T-helper 1 cell treated with Interleukin-12 subunit alpha and Interleukin-12 subunit beta and Interleukin-4 antibody, amounts not matched to agents 30 μg/mL and 1 μg/mL, for 36 hours (primary cell): ENCODE results near the gene PRPF39.
"Not testable (repeated sequence)": the region's sequence is repeated elsewhere in the genome, so short reads cannot be mapped to it uniquely, and the experiment has no call there.

ENCODE experiments used
- H3K27ac Mint-ChIP-seq: one replicate; pipeline ENCODE4 v1.8.0; 2021; ENCODE audit warnings: mild to moderate bottlenecking, mixed read lengths
- H3K27me3 Mint-ChIP-seq: one replicate; pipeline ENCODE4 v1.8.0; 2021; ENCODE audit warnings: low read depth, mixed read lengths
- H3K36me3 Mint-ChIP-seq: one replicate; pipeline ENCODE4 v1.8.0; 2021; ENCODE audit warnings: low read depth, mixed read lengths
- H3K4me1 Mint-ChIP-seq: one replicate; pipeline ENCODE4 v1.8.0; 2021; ENCODE audit warnings: low read depth, mixed read lengths
- H3K4me3 Mint-ChIP-seq: one replicate; pipeline ENCODE4 v1.8.0; 2021; ENCODE audit warnings: mild to moderate bottlenecking, moderate library complexity, mixed read lengths
- H3K9me3 Mint-ChIP-seq: one replicate; pipeline ENCODE4 v1.8.0; 2021; ENCODE audit warnings: mixed read lengths

The PRPF39 gene

DNA sequence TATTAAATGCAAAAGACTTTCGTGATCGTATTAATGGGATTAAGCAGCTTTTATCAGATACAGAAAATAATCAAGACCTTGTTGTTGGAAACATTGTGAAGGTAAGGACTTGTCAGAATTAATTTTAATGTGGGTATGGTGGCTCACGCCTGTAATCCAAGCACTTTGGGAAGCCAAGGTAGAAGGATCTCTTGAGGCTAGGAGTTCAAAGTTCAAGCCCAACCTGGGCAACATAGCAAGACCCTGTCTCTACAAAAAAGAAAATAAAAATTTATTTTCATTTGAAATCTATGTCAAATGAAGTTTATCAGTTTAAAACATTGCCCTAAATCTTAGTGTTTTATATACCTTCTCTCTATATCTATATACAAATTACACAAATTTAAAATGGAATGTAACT lies 17.2 kb upstream of the PRPF39 start:
- H3K27ac Mint-ChIP-seq = no peak overlapping the region
- H3K36me3 Mint-ChIP-seq = peaks cover 11% of the 10 kb centered on the region
- H3K27me3 Mint-ChIP-seq = no peaks in the 10 kb centered on the region
- H3K4me1 Mint-ChIP-seq = peaks cover 5% of the 10 kb centered on the region
- H3K9me3 Mint-ChIP-seq = no peaks in the 10 kb centered on the region
- H3K4me3 Mint-ChIP-seq = no peak overlapping the region

GRCh38 chr14:45068396-45068795 lies 15.5 kb upstream of the PRPF39 start:
- H3K27ac Mint-ChIP-seq = no peak overlapping the region
- no peak overlapping the region for H3K4me3 Mint-ChIP-seq
- H3K4me1 Mint-ChIP-seq = peaks cover 5% of the 10 kb centered on the region
- no peaks in the 10 kb centered on the region for H3K9me3 Mint-ChIP-seq
- H3K27me3 Mint-ChIP-seq = no peaks in the 10 kb centered on the region
- H3K36me3 Mint-ChIP-seq = peaks cover 11% of the 10 kb centered on the region

DNA sequence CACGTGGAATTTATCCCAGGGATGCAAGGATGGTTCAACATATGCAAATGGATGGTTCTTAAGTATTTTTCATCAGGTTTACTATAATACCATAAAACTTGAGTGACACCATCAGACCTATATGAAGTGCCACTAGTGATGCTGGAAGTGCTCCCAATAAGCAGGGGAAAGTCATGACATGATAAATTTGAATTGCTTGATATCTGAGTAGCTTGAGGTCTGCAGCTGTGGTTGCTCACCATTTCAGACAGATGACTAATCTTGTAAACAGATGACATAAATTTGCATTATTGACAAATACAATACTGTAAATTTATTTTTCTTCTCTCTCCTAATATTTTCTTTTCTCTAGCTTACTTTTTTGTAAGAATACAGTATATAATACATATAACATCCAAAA lies 13.7 kb upstream of the PRPF39 start:
- H3K27ac Mint-ChIP-seq = no peak overlapping the region
- H3K9me3 Mint-ChIP-seq = no peaks in the 10 kb centered on the region
- H3K4me3 Mint-ChIP-seq = no peak overlapping the region

GRCh38 chr14:45072126-45072525 lies 11.8 kb upstream of the PRPF39 start:
- H3K36me3 Mint-ChIP-seq = peaks cover 5% of the 10 kb centered on the region
- no peaks in the 10 kb centered on the region for H3K27me3 Mint-ChIP-seq
- no peak overlapping the region for H3K27ac Mint-ChIP-seq
- H3K9me3 Mint-ChIP-seq = no peaks in the 10 kb centered on the region
- no peak overlapping the region for H3K4me3 Mint-ChIP-seq
- peaks cover 5% of the 10 kb centered on the region for H3K4me1 Mint-ChIP-seq

More for the DNA sequence above, 13.7 kb upstream of the PRPF39 start:
- Mint-ChIP-seq H3K27me3 (no peaks in the 10 kb centered on the region), H3K4me1 (peaks cover 5% of the 10 kb centered on the region), H3K36me3 (peaks cover 7% of the 10 kb centered on the region)

- Mint-ChIP-seq H3K27ac (no peak overlapping the region), H3K36me3 (peaks cover 5% of the 10 kb centered on the region)
Measured at GRCh38 chr14:45073231-45073879, 10.6 kb upstream of the PRPF39 start.

DNA sequence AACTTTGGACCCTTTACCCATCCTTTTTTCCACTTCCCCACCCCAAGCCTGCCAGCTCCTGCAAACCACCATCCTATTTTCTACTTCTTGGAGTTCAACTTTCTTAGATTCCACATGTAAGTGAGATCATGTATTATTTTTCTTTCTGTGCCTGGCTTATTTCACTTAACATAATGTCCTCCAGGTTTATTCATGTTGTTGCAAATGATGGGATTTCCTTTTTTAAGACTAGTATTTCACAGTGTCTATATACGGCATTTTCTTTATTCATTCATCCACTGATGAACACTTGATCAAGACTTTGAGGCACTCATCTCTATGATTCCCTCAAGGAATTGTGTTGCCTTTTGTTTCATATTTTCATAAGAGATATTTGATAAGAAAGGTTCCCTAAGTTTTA lies 5.6 kb upstream of the PRPF39 start:
- H3K36me3 Mint-ChIP-seq = no peaks in the 10 kb centered on the region
- no peak overlapping the region for H3K4me3 Mint-ChIP-seq
- no peaks in the 10 kb centered on the region for H3K27me3 Mint-ChIP-seq
- H3K4me1 Mint-ChIP-seq = peaks cover 6% of the 10 kb centered on the region
- H3K9me3 Mint-ChIP-seq = no peaks in the 10 kb centered on the region
- H3K27ac Mint-ChIP-seq = no peak overlapping the region

More at GRCh38 chr14:45073231-45073879, 10.6 kb upstream of the PRPF39 start:
- Mint-ChIP-seq H3K9me3 (no peaks in the 10 kb centered on the region), H3K4me3 (no peak overlapping the region), H3K4me1 (no peaks in the 10 kb centered on the region), H3K27me3 (no peaks in the 10 kb centered on the region)

DNA sequence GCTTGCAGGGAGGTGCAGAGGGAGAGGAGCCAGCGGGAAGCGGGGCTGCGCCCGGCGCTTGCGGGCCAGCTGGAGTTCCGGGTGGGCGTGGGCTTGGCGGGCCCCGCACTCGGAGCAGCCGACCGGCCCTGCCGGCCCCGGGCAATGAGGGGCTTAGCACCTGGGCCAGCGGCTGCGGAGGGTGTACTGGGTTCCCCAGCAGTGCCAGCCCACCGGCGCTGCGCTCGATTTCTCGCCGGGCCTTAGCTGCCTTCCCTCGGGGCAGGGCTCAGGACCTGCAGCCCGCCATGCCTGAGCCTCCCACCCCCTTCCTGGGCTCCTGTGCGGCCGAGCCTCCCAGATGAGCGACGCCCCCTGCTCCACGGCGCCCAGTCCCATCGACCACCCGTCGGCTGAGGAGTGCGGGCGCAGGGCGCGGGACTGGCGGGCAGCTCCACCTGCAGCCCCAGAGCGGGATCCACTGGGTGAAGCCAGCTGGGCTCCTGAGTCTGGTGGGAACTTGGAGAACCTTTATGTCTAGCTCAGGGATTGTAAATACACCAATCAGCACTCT lies 3.4 kb upstream of the PRPF39 start:
- not testable (repeated sequence) for H3K27ac Mint-ChIP-seq, H3K4me3 Mint-ChIP-seq, H3K36me3 Mint-ChIP-seq, H3K27me3 Mint-ChIP-seq, H3K9me3 Mint-ChIP-seq
- peaks cover 22% of the 10 kb centered on the region for H3K4me1 Mint-ChIP-seq

DNA sequence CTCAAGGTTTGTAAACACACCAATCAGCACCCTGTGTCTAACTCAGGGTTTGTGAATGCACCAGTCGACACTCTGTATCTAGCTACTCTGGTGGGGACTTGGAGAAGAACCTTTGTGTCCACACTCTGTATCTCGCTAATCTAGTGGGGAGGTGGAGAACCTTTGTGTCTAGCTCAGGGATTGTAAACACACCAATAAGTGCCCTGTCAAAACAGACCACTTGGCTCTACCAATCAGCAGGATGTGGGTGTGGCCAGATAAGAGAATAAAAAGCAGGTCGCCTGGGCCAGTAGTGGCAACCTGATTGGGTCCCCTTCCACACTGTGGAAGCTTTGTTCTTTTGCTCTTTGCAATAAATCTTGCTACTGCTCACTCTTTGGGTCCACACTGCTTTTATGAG lies 2.8 kb upstream of the PRPF39 start:
- H3K9me3 Mint-ChIP-seq, H3K27me3 Mint-ChIP-seq, H3K4me3 Mint-ChIP-seq: not testable (repeated sequence)

DNA sequence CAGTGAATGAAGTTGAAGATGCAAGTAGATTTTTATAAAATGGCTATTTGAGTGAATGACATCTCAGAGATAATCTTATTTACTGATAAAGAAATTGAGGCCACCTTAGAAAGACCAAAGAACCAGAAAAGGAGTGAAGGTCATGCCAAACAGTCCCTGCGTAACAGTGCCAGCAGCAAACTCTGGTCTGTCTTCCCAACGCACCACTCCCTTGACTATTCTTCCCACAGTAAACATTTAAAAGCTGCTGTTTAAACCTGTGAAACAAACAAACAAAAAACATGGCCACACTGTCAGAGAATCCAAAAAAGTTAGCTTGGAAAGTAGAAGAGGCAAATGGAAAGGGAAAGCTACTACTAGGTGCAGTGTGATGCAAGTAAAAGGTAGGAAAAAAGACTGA lies 1.5 kb upstream of the PRPF39 start:
- peaks cover 29% of the 10 kb centered on the region for H3K4me1 Mint-ChIP-seq
- no peaks in the 10 kb centered on the region for H3K9me3 Mint-ChIP-seq
- H3K36me3 Mint-ChIP-seq = peaks cover 4% of the 10 kb centered on the region
- no peak overlapping the region for H3K27ac Mint-ChIP-seq
- H3K4me3 Mint-ChIP-seq = peak overlapping the region; percentile 1
- no peaks in the 10 kb centered on the region for H3K27me3 Mint-ChIP-seq

More for the DNA sequence above, 2.8 kb upstream of the PRPF39 start:
- H3K27ac Mint-ChIP-seq, H3K36me3 Mint-ChIP-seq: not testable (repeated sequence)
- peaks cover 22% of the 10 kb centered on the region for H3K4me1 Mint-ChIP-seq

- no peaks in the 10 kb centered on the region for H3K27me3 Mint-ChIP-seq
- H3K4me1 Mint-ChIP-seq = peaks cover 37% of the 10 kb centered on the region
- peak overlapping the region; percentile 47 for H3K27ac Mint-ChIP-seq
Measured at GRCh38 chr14:45083617-45083975, 320 bp upstream of the PRPF39 start.

DNA sequence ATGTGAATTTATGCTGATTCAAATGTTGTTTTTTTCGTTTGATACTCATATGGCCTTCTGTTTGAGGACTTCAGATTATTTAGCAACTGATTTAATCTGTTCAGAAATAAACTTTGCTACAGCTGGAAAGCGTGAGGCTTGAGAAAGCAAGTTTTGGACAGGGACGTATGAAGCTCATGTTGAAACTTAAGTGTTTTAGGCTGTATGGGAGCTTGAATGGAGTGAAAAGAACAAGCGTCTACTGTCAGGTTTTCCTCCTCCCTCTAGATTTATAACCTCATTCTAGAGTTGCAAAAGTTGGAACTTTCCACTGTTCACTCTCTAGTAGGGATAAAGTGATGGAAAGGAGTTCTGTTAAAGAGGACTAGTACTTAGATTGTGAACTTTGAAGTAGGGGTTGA lies 1.0 kb downstream of the PRPF39 start:
- Mint-ChIP-seq H3K36me3 (peaks cover 8% of the 10 kb centered on the region), H3K27ac (peak overlapping the region; percentile 94), H3K9me3 (no peaks in the 10 kb centered on the region), H3K4me3 (peak overlapping the region; percentile 96), H3K27me3 (no peaks in the 10 kb centered on the region), H3K4me1 (peaks cover 46% of the 10 kb centered on the region)

More at GRCh38 chr14:45083617-45083975, 320 bp upstream of the PRPF39 start:
- Mint-ChIP-seq H3K4me3 (peak overlapping the region; percentile 96), H3K36me3 (peaks cover 8% of the 10 kb centered on the region), H3K9me3 (no peaks in the 10 kb centered on the region)

- peaks cover 43% of the 10 kb centered on the region for H3K4me1 Mint-ChIP-seq
- H3K36me3 Mint-ChIP-seq = peaks cover 13% of the 10 kb centered on the region
- H3K4me3 Mint-ChIP-seq = no peak overlapping the region
- no peak overlapping the region for H3K27ac Mint-ChIP-seq
- H3K27me3 Mint-ChIP-seq = no peaks in the 10 kb centered on the region
- H3K9me3 Mint-ChIP-seq = no peaks in the 10 kb centered on the region
Measured at GRCh38 chr14:45089813-45090212, 5.9 kb downstream of the PRPF39 start.

DNA sequence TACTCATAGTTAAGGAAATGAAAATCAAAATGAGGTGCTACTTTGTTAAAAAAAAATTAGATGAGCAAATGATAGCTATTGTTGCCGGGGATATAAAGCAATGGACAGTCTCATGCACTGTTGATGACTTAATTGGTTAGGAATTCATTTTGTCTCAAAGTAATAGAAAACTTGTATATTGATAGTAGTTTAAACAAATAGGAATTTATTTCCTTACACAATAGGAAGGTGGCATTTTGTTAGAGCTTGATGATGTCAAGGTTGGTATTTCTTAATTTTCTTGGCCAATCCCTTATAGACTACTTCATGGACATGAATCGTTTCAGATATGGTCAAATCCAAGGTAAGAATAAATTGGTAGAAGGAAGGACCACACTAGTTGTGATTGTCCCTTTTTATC lies 7.8 kb downstream of the PRPF39 start:
- Mint-ChIP-seq H3K27me3 (no peaks in the 10 kb centered on the region), H3K4me1 (peaks cover 32% of the 10 kb centered on the region), H3K9me3 (no peaks in the 10 kb centered on the region), H3K36me3 (peaks cover 22% of the 10 kb centered on the region), H3K4me3 (no peak overlapping the region), H3K27ac (no peak overlapping the region)

DNA sequence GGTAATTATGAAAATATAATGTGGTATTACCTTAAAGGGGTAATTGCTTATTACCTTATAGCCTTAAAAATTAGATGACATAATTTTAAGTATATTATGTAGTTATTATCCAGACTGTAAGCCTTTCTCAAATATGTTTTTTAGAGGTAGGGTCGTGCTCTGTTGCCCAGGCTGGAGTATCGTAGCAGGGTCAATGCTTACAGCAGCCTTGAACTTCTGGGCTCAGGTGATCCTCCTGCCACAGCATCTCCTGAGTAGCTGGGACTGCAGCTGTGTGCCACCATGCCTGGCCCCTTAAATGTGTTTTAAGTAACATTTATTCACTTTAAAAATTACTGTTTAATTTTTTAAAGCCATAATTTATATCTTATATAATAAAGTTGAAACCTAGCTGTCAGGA lies 10.4 kb downstream of the PRPF39 start:
- no peak overlapping the region for H3K27ac Mint-ChIP-seq
- H3K9me3 Mint-ChIP-seq = no peaks in the 10 kb centered on the region
- H3K4me1 Mint-ChIP-seq = peaks cover 23% of the 10 kb centered on the region

DNA sequence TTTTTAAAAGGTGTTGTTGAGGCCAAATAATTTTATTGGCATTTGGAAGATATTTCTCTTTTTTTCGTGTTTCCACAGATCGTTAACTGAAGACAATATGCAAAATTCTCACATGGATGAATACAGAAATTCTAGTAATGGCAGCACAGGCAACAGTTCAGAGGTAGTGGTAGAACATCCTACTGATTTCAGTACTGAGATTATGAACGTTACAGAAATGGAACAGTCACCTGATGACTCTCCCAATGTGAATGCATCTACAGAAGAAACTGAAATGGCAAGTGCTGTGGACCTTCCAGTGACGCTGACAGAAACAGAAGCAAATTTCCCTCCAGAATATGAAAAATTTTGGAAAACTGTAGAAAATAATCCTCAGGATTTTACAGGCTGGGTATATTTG lies 11.2 kb downstream of the PRPF39 start:
- peaks cover 30% of the 10 kb centered on the region for H3K36me3 Mint-ChIP-seq
- H3K9me3 Mint-ChIP-seq = no peaks in the 10 kb centered on the region
- H3K27me3 Mint-ChIP-seq = no peaks in the 10 kb centered on the region
- peaks cover 14% of the 10 kb centered on the region for H3K4me1 Mint-ChIP-seq
- H3K4me3 Mint-ChIP-seq = no peak overlapping the region
- H3K27ac Mint-ChIP-seq = no peak overlapping the region

More for the DNA sequence above, 10.4 kb downstream of the PRPF39 start:
- H3K4me3 Mint-ChIP-seq = no peak overlapping the region
- H3K36me3 Mint-ChIP-seq = peaks cover 30% of the 10 kb centered on the region
- H3K27me3 Mint-ChIP-seq = no peaks in the 10 kb centered on the region
